ENCODE measurements around the gene SORD.

DNA sequence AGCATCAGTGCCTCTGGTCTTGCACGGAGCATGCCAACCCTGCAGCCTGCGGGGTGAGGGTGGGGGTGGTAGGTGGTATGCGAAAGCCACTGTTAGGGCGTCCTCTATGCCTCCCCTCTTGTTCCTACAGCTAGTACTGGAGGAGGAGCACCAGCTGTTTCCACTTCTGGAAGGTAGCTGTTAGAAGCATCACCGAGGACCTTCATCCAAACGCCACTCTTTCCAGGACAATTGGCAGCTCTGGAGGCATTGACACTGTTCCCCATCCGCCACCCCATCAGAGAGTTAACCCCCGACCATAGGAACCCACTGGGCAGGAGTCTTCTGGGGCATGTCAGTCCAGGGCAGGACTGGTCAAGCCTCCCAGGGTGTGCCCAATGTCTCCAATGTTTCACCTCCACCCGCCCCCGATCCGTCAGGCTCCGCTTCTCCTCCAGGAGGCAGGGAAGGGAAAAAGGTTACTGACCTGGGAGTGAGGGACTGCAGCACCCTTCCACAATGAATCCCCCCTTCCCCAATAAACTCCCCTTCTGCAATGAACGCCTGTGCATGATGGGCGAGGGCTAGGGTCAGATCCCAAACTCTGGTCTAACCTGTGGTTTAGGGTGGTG lies 90.5 kb downstream of the SORD start:
- TF ChIP-seq EZH2 (IDR thresholded peaks at IDR 0.05) (peak; percentile 42), EZH2phosphoT487 (IDR thresholded peaks at IDR 0.05) (no peak)
- TF ChIP-seq, protein P1, sequence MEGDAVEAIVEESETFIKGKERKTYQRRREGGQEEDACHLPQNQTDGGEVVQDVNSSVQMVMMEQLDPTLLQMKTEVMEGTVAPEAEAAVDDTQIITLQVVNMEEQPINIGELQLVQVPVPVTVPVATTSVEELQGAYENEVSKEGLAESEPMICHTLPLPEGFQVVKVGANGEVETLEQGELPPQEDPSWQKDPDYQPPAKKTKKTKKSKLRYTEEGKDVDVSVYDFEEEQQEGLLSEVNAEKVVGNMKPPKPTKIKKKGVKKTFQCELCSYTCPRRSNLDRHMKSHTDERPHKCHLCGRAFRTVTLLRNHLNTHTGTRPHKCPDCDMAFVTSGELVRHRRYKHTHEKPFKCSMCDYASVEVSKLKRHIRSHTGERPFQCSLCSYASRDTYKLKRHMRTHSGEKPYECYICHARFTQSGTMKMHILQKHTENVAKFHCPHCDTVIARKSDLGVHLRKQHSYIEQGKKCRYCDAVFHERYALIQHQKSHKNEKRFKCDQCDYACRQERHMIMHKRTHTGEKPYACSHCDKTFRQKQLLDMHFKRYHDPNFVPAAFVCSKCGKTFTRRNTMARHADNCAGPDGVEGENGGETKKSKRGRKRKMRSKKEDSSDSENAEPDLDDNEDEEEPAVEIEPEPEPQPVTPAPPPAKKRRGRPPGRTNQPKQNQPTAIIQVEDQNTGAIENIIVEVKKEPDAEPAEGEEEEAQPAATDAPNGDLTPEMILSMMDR (IDR thresholded peaks at IDR 0.05), result no peak
